Inflammatory macrophage treated with lipopolysaccharide for 4 hours (primary cell): Measurements from ENCODE around the gene COIL.
"Not testable (repeated sequence)": the region's sequence is repeated elsewhere in the genome, so short reads cannot be mapped to it uniquely, and the experiment has no call there.

Source experiments
- DNase-seq: peaks from one replicate; pipeline ENCODE4 v3.0.0-alpha.2; 2020

The COIL gene

GRCh38 chr17:56977673-56978395, 17.0 kb upstream of the COIL start, which contains the start of gene SCPEP1:
Gene SCPEP1, plus strand, starts transcription at chr17:56978131. Its CDS starts 29 bp downstream, at chr17:56978160.
- DNase-seq, result peak; percentile 80

- peak; percentile 4 for DNase-seq
Measured at GRCh38 chr17:56976941-56977608, 16.2 kb upstream of the COIL start.

GRCh38 chr17:56975656-56976055, 14.8 kb upstream of the COIL start:
- DNase-seq, result no peak

GRCh38 chr17:56974055-56974454, 13.2 kb upstream of the COIL start:
- no peak for DNase-seq

GRCh38 chr17:56973520-56973919, 12.7 kb upstream of the COIL start:
- DNase-seq, result no peak

- no peak for DNase-seq
Measured at GRCh38 chr17:56972111-56972730, 11.4 kb upstream of the COIL start.

- no peak for DNase-seq
Measured at GRCh38 chr17:56970974-56971373, 10.1 kb upstream of the COIL start.

- no peak for DNase-seq
Measured at GRCh38 chr17:56966338-56966737, 5.5 kb upstream of the COIL start.

- not testable (repeated sequence) for DNase-seq
Measured at GRCh38 chr17:56965681-56966080, 4.8 kb upstream of the COIL start.

GRCh38 chr17:56965241-56965640, 4.4 kb upstream of the COIL start:
- DNase-seq, result not testable (repeated sequence)

GRCh38 chr17:56956992-56957391, 3.9 kb downstream of the COIL start:
- DNase-seq, result no peak

GRCh38 chr17:56949595-56949994, 11.3 kb downstream of the COIL start:
- no peak for DNase-seq

GRCh38 chr17:56948491-56948890, 12.4 kb downstream of the COIL start:
- DNase-seq, result no peak

GRCh38 chr17:56947741-56948140, 13.1 kb downstream of the COIL start:
- DNase-seq, result no peak

- no peak for DNase-seq
Measured at GRCh38 chr17:56945938-56946505, 14.8 kb downstream of the COIL start.

- DNase-seq, result no peak
Measured at GRCh38 chr17:56943505-56944125, 17.2 kb downstream of the COIL start.

- peak; percentile 82 for DNase-seq
Measured at GRCh38 chr17:56939869-56940484, 20.9 kb downstream of the COIL start.

GRCh38 chr17:56938206-56938605, 22.6 kb downstream of the COIL start:
- DNase-seq, result not testable (repeated sequence)

- DNase-seq, result no peak
Measured at GRCh38 chr17:56937687-56938086, 23.2 kb downstream of the COIL start.

- no peak for DNase-seq
Measured at GRCh38 chr17:56936697-56937322, 24.0 kb downstream of the COIL start.

- DNase-seq, result no peak
Measured at GRCh38 chr17:56935461-56935860, 25.4 kb downstream of the COIL start.

- no peak for DNase-seq
Measured at GRCh38 chr17:56934280-56934679, 26.6 kb downstream of the COIL start.
